Measurements from ENCODE around the gene CLEC16A.

CLEC16A gene

GRCh38 chr16:11061629-11062270 lies 117.4 kb downstream of the CLEC16A start:
- no peak for DNase-seq (ENCODE audit: low spot score)

GRCh38 chr16:11063448-11064201 lies 119.3 kb downstream of the CLEC16A start:
- DNase-seq (ENCODE audit: low spot score), result no peak

GRCh38 chr16:11064202-11064540 lies 119.8 kb downstream of the CLEC16A start:
- DNase-seq (ENCODE audit: low spot score), result no peak

GRCh38 chr16:11064851-11065250 lies 120.5 kb downstream of the CLEC16A start:
- DNase-seq (ENCODE audit: low spot score), result no peak

GRCh38 chr16:11066261-11066870 lies 122.0 kb downstream of the CLEC16A start:
- DNase-seq (ENCODE audit: low spot score), result no peak

GRCh38 chr16:11067266-11067665 lies 122.9 kb downstream of the CLEC16A start:
- DNase-seq (ENCODE audit: low spot score), result no peak

- DNase-seq (ENCODE audit: low spot score), result no peak
These were observed 123.4 kb downstream of the CLEC16A start for GRCh38 chr16:11067697-11068141.

- DNase-seq (ENCODE audit: low spot score), result no peak
These were observed 127.5 kb downstream of the CLEC16A start for GRCh38 chr16:11071829-11072228.

- DNase-seq (ENCODE audit: low spot score), result no peak
These were observed 128.2 kb downstream of the CLEC16A start for GRCh38 chr16:11072420-11073153.

GRCh38 chr16:11073407-11073999 lies 129.1 kb downstream of the CLEC16A start:
- no peak for DNase-seq (ENCODE audit: low spot score)

- no peak for DNase-seq (ENCODE audit: low spot score)
These were observed 129.8 kb downstream of the CLEC16A start for GRCh38 chr16:11074131-11074530.

GRCh38 chr16:11075163-11075562 lies 130.8 kb downstream of the CLEC16A start:
- DNase-seq (ENCODE audit: low spot score), result no peak

GRCh38 chr16:11076259-11077018 lies 132.1 kb downstream of the CLEC16A start:
- no peak for DNase-seq (ENCODE audit: low spot score)

- peak; percentile 88 for DNase-seq (ENCODE audit: low spot score)
These were observed 134.6 kb downstream of the CLEC16A start for GRCh38 chr16:11078812-11079459.

- peak; percentile 78 for DNase-seq (ENCODE audit: low spot score)
These were observed 135.4 kb downstream of the CLEC16A start for GRCh38 chr16:11079652-11080187.

GRCh38 chr16:11080327-11080967 lies 136.1 kb downstream of the CLEC16A start:
- DNase-seq (ENCODE audit: low spot score), result no peak

- no peak for DNase-seq (ENCODE audit: low spot score)
These were observed 136.8 kb downstream of the CLEC16A start for GRCh38 chr16:11080999-11081630.

- no peak for DNase-seq (ENCODE audit: low spot score)
These were observed 137.9 kb downstream of the CLEC16A start for GRCh38 chr16:11082108-11082859.

GRCh38 chr16:11082860-11083388 lies 138.6 kb downstream of the CLEC16A start:
- DNase-seq (ENCODE audit: low spot score), result no peak
